Activated naive CD8-positive, alpha-beta T cell treated with anti-CD3 and anti-CD28 coated beads for 36 hours (primary cell): Measurements from ENCODE around the gene AFDN. TPM values are rescaled to one million over a fixed set of nuclear protein-coding genes. Genes with fewer than 3 reads are reported as not detected.
"Not testable (repeated sequence)": the region's sequence is repeated elsewhere in the genome, so short reads cannot be mapped to it uniquely, and the experiment has no call there.

ENCODE experiments used
- DNase-seq: peaks from one replicate; pipeline ENCODE4 v3.0.0; 2021
- H3K27ac Mint-ChIP-seq: one replicate; pipeline ENCODE4 v1.8.0; 2022; ENCODE audit warnings: mild to moderate bottlenecking, moderate library complexity, mixed read lengths
- H3K27me3 Mint-ChIP-seq: one replicate; pipeline ENCODE4 v1.8.0; 2022; ENCODE audit warnings: mild to moderate bottlenecking, mixed read lengths
- H3K36me3 Mint-ChIP-seq: one replicate; pipeline ENCODE4 v1.8.0; 2021; ENCODE audit warnings: mild to moderate bottlenecking, mixed read lengths
- H3K4me1 Mint-ChIP-seq: one replicate; pipeline ENCODE4 v1.8.0; 2021; ENCODE audit warnings: mixed read lengths
- H3K4me3 Mint-ChIP-seq: one replicate; pipeline ENCODE4 v1.8.0; 2022; ENCODE audit warnings: mild to moderate bottlenecking, moderate library complexity, mixed read lengths
- H3K9me3 Mint-ChIP-seq: one replicate; pipeline ENCODE4 v1.8.0; 2022; ENCODE audit warnings: mixed read lengths
- total RNA-seq, 2 experiments: library from RNA; stranded (reverse); gene quantifications; one replicate each; pipeline ENCODE4 v1.2.3, GENCODE V29; 2021

The AFDN gene
- total RNA-seq, 2 experiments from 2014 or later = 18.7 to 23.5 TPM

DNA sequence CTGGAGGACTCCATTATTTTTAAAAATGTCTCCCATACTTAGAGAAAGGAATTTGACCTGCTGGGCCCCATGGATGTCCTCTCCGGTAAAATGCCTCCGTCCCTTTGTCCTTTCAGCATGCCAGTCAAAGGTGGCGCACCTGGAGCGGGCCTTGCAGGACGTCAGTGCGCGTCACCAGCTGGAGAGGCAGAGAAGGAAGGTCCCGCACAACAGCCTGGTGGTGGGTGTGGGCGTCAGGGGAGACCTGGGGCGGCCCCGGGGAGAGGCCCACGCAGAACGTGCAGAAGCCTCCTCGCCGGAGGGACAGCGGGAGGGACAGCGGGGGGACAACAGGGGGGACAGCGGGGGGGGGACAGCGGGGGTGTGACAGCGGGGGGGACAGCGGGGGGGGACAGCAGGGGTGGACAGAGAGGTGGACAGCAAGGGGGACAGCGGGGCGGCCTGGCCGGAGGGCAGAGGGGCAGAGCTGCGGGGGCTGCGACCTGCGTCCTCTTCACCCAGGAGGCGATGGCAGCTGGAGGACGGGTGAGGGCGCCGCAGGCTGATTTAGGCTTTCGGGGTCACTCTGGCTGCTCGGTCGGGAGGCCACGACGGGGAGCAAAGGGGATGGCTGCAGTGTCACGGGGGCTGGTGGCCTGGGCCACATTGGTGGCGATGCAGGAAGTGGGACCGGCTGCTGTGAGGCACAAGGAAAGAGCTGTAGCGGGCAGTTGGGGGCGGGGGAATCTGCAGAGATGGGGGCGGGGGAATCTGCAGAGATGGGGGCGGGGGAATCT, 169.9 kb downstream of the AFDN start:
- Mint-ChIP-seq H3K27me3 (peaks cover 9% of the 10 kb centered on the region), H3K36me3 (no peaks in the 10 kb centered on the region)

DNA sequence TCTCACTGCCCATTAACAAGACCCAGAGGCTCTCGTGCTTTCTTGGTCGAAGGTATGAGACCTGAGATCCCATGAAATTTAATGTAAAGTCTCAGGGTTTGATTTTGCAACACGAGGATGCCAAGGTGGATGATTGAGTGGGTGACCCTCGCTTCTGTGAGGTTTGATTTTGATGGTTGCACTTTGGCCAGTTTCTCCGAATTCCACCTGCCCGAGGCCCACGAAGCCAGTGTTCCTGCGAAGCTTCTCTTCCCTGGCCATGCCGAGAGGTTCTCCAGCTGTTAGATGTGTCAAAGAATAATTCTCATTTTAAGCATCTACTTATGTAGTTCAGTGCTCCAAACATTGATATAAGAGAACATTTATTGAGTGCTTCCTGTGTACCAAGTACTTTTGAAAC, 170.9 kb downstream of the AFDN start, which contains the start of gene KIF25:
Gene KIF25, plus strand, starts transcription at position 30 of the 400 bp plus-strand sequence. CDS start 31,915 bp downstream, outside the sequence.
- no peaks in the 10 kb centered on the region for H3K9me3 Mint-ChIP-seq
- no peaks in the 10 kb centered on the region for H3K4me1 Mint-ChIP-seq
- H3K27me3 Mint-ChIP-seq = peaks cover 9% of the 10 kb centered on the region
- no peak within 1 kb of the TSS for H3K4me3 Mint-ChIP-seq
- no peaks in the 10 kb centered on the region for H3K36me3 Mint-ChIP-seq
- no peak for DNase-seq
- no peak within 1 kb of the TSS for H3K27ac Mint-ChIP-seq

More for the DNA sequence above, 169.9 kb downstream of the AFDN start:
- Mint-ChIP-seq H3K4me1 (no peaks in the 10 kb centered on the region), H3K9me3 (no peaks in the 10 kb centered on the region), H3K4me3 (no peak overlapping the region), H3K27ac (no peak overlapping the region)
- DNase-seq = no peak

DNA sequence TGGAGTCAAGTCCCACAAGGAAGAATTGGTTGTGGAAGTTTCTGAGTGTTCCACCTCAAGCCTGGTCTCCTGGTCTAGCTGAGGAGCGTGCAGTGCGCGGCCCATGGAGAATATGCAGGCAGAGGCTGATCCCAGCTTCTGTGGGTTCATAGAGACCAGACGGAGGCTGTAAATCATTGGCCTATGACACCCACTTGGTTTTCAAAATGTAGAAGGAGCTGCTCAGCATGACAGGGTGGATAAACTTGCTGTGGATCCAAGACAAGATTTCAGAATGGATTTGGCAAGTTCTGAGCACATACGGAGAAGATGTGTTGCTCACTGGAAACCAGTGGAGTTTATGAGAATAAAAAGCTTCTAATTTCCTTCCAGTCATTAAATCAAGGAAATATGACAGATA, 171.5 kb downstream of the AFDN start:
- DNase-seq = no peak
- H3K27me3 Mint-ChIP-seq = peaks cover 9% of the 10 kb centered on the region

GRCh38 chr6:168000198-168001028, 173.7 kb downstream of the AFDN start:
- no peak for DNase-seq
- Mint-ChIP-seq H3K4me3 (no peak overlapping the region), H3K27me3 (peaks cover 4% of the 10 kb centered on the region), H3K4me1 (no peaks in the 10 kb centered on the region), H3K9me3 (no peaks in the 10 kb centered on the region), H3K36me3 (no peaks in the 10 kb centered on the region), H3K27ac (no peak overlapping the region)

More for the DNA sequence above, 171.5 kb downstream of the AFDN start:
- H3K36me3 Mint-ChIP-seq = no peaks in the 10 kb centered on the region
- no peaks in the 10 kb centered on the region for H3K4me1 Mint-ChIP-seq
- no peak overlapping the region for H3K4me3 Mint-ChIP-seq
- H3K27ac Mint-ChIP-seq = no peak overlapping the region
- no peaks in the 10 kb centered on the region for H3K9me3 Mint-ChIP-seq

DNA sequence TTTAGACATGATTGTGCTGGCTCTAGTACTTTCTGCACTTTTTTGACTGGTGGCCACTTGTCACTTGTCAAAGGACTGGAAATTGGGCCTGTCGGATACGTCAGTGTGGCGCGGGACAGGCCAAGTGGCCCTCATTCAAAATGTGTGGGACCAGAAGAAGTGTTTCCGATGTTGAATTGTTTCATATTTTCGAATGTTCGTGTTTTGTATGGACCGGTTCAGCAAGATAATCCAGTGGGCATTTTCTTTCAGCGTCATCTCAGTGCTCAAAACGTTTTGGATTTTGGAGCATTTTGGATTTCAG, 174.3 kb downstream of the AFDN start:
- Mint-ChIP-seq H3K4me3 (no peak overlapping the region), H3K27me3 (peaks cover 4% of the 10 kb centered on the region), H3K9me3 (no peaks in the 10 kb centered on the region), H3K36me3 (no peaks in the 10 kb centered on the region), H3K4me1 (no peaks in the 10 kb centered on the region), H3K27ac (no peak overlapping the region)
- DNase-seq = no peak

DNA sequence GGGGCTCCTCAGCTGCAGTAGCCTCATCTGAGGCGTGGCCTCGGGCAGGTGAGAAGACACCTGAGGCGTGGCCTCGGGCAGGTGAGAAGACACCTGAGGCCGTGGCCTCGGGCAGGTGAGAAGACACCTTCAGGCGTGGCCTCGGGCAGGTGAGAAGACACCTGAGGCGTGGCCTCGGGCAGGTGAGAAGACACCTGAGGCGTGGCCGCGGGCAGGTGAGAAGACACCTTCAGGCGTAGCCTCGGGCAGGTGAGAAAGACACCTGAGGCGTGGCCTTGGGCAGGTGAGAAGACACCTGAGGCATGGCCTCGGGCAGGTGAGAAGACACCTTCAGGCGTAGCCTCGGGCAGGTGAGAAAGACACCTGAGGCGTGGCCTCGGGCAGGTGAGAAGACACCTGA, 174.8 kb downstream of the AFDN start:
- not testable (repeated sequence) for H3K36me3 Mint-ChIP-seq, H3K4me3 Mint-ChIP-seq, H3K4me1 Mint-ChIP-seq, H3K27me3 Mint-ChIP-seq, DNase-seq, H3K9me3 Mint-ChIP-seq, H3K27ac Mint-ChIP-seq

DNA sequence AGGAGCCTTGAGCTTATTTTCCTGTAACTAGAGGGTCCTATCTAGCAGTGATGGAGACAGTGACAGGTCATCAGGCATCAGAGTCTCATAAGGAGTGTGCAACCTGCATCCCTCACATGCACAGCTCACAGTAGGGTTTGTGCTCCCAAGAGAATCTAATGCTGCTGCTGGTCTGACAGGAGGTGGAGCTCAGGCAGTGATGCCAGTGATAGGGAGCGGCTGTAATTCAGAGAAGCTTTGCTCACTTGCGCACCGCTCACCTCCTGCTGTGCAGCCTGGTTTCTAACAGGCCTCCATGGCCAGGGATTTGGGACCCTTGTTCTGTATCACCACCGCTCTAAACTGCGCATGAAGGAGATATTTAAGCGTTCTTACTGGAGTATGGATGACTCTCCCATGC, 176.1 kb downstream of the AFDN start:
- no peaks in the 10 kb centered on the region for H3K4me1 Mint-ChIP-seq
- no peak overlapping the region for H3K27ac Mint-ChIP-seq
- H3K4me3 Mint-ChIP-seq = no peak overlapping the region
- H3K27me3 Mint-ChIP-seq = peaks cover 1% of the 10 kb centered on the region
- H3K9me3 Mint-ChIP-seq = no peaks in the 10 kb centered on the region
- H3K36me3 Mint-ChIP-seq = no peaks in the 10 kb centered on the region
- DNase-seq = no peak

DNA sequence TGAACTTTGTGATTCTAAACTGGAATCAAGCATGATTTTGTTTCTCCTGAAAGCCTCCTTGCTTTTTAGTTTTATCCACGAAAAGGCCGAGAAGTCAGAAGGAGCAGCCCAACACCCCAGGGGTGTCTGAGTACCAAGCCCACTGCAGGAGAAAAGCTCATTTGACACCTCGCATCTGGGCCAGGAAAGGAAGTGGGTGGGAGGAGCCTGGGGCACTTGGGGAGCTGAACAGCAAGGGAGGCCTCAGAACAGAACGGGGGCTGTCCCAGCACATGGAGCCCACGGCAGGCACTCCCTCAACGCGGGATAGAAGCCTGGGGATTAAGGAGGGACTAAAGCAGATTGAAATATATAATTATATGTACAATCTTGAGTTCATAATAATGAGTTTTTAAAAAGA, 177.3 kb downstream of the AFDN start:
- Mint-ChIP-seq H3K36me3 (no peaks in the 10 kb centered on the region), H3K27ac (no peak overlapping the region), H3K4me3 (no peak overlapping the region), H3K9me3 (peaks cover 6% of the 10 kb centered on the region), H3K27me3 (no peaks in the 10 kb centered on the region), H3K4me1 (no peaks in the 10 kb centered on the region)
- DNase-seq = no peak

DNA sequence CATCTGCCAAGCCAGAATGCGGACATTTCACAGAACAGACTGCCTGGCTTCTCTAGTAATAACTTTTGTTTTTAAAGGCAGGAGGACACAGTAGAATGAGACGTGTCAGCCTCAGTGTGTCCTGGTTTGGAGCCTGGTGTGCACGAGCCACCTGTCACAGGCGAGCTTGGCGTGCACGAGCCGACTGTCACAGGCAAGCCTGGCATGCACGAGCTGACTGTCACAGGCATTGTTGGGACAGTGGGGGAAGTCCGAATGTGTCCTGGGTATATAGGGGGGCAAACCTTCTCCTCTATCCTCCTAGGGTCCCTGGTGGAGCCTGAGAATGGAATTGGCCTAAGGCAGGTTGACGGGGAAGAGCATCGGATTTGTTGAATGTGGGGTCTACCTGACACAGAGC, 178.2 kb downstream of the AFDN start:
- Mint-ChIP-seq H3K9me3 (peaks cover 6% of the 10 kb centered on the region), H3K27ac (no peak overlapping the region), H3K4me3 (no peak overlapping the region), H3K4me1 (no peaks in the 10 kb centered on the region), H3K36me3 (no peaks in the 10 kb centered on the region), H3K27me3 (no peaks in the 10 kb centered on the region)
- DNase-seq = no peak

- Mint-ChIP-seq H3K27ac (no peak overlapping the region), H3K9me3 (peaks cover 11% of the 10 kb centered on the region), H3K4me3 (no peak overlapping the region), H3K4me1 (no peaks in the 10 kb centered on the region), H3K27me3 (no peaks in the 10 kb centered on the region), H3K36me3 (no peaks in the 10 kb centered on the region)
- DNase-seq = no peak
These were observed 179.1 kb downstream of the AFDN start for GRCh38 chr6:168005796-168006195.

- peaks cover 25% of the 10 kb centered on the region for H3K9me3 Mint-ChIP-seq
- no peaks in the 10 kb centered on the region for H3K4me1 Mint-ChIP-seq
- no peak overlapping the region for H3K4me3 Mint-ChIP-seq
- no peaks in the 10 kb centered on the region for H3K36me3 Mint-ChIP-seq
- H3K27ac Mint-ChIP-seq = no peak overlapping the region
- no peaks in the 10 kb centered on the region for H3K27me3 Mint-ChIP-seq
- no peak for DNase-seq
These were observed 181.1 kb downstream of the AFDN start for GRCh38 chr6:168007592-168008338.

DNA sequence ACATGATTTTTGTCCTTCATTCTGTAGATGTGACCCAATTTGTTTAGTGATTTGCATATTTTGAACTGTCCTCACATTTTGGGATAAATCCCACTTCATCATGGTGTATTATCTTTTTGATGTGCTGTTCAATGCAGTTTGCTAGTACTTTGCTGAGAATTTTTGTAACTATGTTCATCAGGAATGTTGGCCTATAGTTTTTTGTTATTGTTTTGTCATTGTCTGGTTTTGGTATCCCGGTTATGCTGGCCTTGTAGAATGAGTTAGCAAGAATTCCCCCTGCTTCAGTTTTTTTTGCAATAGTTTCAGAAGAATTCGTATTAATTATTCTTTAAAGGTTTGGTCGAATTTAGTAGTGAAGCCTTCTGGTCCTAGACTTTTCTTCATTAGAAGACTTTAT, 182.6 kb downstream of the AFDN start:
- Mint-ChIP-seq H3K27ac (no peak overlapping the region), H3K4me3 (no peak overlapping the region), H3K36me3 (no peaks in the 10 kb centered on the region), H3K4me1 (no peaks in the 10 kb centered on the region), H3K9me3 (peaks cover 27% of the 10 kb centered on the region), H3K27me3 (no peaks in the 10 kb centered on the region)
- DNase-seq = no peak

DNA sequence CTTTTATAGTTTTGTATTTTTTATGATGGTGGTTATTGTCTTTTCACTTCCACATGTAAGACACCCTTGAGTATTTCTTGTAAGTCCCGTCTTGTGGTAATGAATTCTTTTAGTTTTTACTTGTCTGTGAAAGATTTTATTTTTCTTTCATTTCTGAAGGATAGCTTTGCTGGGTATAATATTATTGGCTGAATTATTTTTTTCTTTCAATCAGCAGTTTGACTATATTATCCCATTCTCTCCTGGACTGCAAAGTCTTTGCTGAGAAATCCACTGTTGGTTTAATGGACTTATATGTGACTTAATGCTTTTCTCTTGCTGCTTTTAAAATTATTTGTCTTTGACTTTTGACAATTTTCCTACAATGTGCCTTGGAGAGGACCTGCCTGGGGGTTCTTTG, 184.6 kb downstream of the AFDN start:
- H3K9me3 Mint-ChIP-seq = peaks cover 27% of the 10 kb centered on the region
- H3K4me1 Mint-ChIP-seq = no peaks in the 10 kb centered on the region
- H3K27ac Mint-ChIP-seq = no peak overlapping the region
- H3K27me3 Mint-ChIP-seq = peaks cover 6% of the 10 kb centered on the region
- no peak for DNase-seq
- H3K4me3 Mint-ChIP-seq = no peak overlapping the region
- no peaks in the 10 kb centered on the region for H3K36me3 Mint-ChIP-seq

DNA sequence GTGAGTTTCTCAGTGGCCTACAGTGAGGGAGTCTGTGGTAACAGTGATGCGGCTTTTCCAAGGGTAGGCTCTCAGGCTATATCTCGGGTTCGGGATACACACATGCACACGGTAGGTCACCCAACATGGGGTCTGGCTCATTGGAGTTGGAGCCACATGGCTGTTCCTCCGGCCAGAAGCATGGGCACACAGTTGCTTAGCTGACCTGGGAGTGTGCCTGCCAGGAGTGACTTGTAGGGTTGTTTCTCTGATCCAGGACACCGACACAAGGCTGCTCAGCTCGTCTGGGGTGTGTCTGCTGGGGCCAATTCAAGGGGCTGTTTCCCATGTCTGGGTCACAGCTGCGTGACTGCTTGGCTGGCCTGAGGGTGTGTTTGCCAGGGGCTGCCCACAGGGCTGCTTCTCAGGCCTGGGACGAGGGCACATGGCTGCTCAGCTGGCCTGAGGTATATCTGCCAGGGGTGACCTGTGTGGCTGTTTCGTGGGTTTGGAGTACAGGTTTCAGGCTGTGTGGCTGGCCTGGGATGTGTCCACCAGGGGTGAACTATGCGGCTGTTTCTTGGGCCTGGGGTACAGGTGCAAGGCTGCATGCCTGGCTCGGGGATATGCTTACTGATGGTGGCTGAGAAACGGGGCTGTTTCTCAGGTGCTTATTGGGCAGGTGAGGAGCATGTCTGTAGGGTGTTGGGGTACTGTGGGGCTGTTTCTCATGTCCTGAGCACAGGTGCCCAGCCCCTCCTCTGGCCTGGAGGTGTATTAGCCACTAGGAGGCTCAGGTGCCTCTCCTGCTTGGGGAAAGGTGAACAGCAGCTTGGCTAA, 185.9 kb downstream of the AFDN start:
- Mint-ChIP-seq H3K36me3 (no peaks in the 10 kb centered on the region), H3K27ac (no peak overlapping the region), H3K4me3 (no peak overlapping the region), H3K27me3 (peaks cover 6% of the 10 kb centered on the region), H3K9me3 (peaks cover 27% of the 10 kb centered on the region), H3K4me1 (no peaks in the 10 kb centered on the region)
- DNase-seq = no peak
